Activated CD4-positive, alpha-beta T cell treated with anti-CD3 and anti-CD28 coated beads for 24 hours (primary cell): Measurements from ENCODE around the gene SF3B2.
"Not testable (repeated sequence)": the region's sequence is repeated elsewhere in the genome, so short reads cannot be mapped to it uniquely, and the experiment has no call there.

Source experiments
- DNase-seq, 2 donors: peaks; one replicate each; pipeline ENCODE4 v3.0.0-alpha.2; 2020; ENCODE audit warnings: low read depth in 2 of 2

SF3B2 gene

DNA sequence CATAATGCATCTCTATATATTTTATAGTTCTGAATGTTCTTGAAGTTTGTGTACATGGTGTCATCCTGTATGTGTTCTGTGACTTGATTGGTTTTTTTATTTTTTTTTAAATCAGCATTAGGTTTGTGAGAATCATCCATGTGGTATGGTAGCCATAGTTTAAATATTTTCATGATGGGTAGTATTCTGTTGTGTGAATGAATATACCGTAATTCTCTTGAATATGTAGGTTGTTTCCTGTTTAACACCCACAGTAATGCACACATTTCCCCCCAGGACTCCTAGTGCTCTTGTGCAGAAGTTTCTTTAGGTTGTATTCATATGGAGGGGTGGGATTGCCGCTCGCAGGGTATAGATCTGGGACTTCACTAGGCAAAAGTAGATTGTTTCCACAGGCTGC lies 19.9 kb downstream of the SF3B2 start:
- DNase-seq, result no peak

DNA sequence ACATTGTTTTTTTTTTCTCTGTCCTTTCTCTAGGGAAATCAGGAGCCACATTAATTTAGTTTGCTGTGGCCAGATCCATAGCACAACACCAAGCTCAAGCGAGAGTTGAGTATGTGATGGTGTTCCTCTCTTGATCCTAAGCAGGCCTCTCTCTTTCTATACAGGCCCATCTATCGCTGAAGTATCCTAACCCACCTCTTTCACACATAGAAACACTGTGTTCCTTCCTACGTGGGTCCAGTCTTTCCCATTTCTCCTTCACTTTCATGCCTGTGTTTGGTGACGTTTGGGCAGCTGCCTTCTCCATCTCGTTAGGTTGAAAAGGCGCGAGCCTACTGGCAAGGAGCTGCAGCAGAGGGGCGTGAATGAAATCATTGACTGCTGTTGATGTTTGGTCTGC lies 20.4 kb downstream of the SF3B2 start:
- no peak for DNase-seq

- DNase-seq, result no peak
Observed at GRCh38 chr11:66073669-66074068, 21.5 kb downstream of the SF3B2 start.

- no peak for DNase-seq
Observed at GRCh38 chr11:66075273-66075672, 23.1 kb downstream of the SF3B2 start.

- no peak for DNase-seq
Observed at GRCh38 chr11:66076561-66076960, 24.4 kb downstream of the SF3B2 start.

DNA sequence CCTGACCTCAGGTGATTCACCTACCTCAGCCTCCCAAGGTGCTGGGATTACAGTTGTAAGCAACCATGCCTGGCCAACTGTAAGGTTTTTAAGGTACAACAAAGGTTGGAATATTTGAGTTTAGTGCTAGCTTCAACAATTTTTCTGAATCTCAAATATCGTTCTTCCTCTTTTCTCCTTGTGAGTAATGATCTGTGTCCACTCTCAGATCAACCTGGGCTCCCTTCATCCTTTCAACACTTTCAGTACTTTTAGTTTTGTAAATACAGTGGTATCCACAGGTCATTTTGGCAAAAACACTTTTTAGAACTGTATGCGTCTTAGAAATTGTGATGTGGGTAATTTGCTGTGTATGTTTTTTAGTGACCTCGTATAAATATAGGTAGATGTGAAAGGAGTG lies 25.8 kb downstream of the SF3B2 start:
- DNase-seq, result no peak

DNA sequence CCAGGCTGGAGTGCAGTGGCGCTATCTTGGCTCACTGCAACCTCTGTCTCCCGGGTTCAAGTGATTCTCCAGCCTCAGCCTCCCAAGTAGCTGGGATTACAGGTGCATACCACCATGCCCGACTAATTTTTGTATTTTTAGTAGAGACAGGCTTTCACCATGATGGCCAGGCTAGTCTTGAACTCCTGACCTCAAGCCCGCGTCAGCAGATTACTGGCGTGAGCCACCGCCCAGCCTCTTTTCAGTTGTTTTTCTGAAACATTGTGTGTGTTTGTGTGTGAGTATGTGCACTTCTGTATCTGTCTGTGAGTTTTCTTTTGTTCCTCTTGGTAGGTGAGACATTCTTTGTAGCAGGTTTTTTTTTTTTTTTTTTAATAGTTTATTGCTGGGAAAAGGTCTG lies 26.8 kb downstream of the SF3B2 start:
- DNase-seq, result not testable (repeated sequence)

- DNase-seq, result peak; percentile 49 to 57
Observed at GRCh38 chr11:66080055-66080817, 28.1 kb downstream of the SF3B2 start.

GRCh38 chr11:66081505-66081904 lies 29.3 kb downstream of the SF3B2 start:
- DNase-seq, result peak; percentile 33 to 41

GRCh38 chr11:66082946-66083698 lies 31.0 kb downstream of the SF3B2 start:
- DNase-seq, result no peak

- no peak for DNase-seq
Observed at GRCh38 chr11:66083767-66084166, 31.6 kb downstream of the SF3B2 start.

DNA sequence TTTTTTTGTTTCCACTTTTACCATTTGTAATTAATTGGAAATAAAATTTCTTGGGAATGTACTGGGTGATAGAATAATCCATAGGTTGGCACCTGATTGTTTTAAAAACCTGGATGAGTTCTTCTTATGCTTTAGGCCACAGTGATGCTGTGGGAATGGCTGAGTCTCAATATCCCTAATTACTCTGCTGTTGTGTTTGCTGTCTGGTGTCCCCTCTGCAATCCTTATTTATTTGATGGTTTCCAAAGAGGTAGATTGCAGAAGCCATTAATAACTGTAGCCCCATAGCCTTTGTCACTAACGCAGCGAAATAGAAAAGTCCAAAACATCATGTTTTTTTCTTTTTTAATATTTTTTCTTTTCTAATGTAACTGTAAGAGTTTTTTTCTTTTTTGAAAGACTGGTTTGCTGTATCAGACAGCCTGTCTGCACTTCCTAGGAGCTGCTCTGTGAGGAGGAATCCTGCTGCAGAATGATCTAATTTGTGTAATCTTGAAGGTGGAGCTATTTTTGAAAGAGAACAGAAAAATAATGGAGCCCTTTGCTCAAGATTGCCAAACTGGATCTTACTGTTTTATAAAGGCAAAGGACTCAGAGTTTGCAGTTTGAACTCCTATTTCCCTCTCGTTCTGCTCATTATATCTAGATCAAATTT lies 32.8 kb downstream of the SF3B2 start:
- DNase-seq, result no peak

GRCh38 chr11:66087148-66087908 lies 35.2 kb downstream of the SF3B2 start:
- no peak for DNase-seq

DNA sequence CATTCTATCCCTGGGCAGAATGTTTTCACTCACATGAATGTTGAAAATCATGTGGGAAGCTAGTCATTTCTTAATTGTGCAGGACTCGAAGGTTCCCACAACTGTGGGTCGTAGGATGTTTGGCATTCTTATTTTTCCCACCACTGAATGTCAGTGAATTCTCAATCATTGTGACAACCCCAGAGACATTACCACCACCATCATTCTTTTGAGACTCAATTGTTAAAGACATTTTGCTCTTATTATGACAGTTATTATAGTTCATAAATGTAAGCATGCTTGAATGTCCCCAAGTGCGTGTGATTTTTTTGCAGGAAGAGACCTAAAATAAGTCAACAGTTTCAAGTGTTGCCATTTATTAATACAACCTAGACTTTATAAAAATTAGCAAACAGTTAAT lies 36.9 kb downstream of the SF3B2 start:
- no peak for DNase-seq

GRCh38 chr11:66090288-66090687 lies 38.1 kb downstream of the SF3B2 start:
- no peak for DNase-seq

DNA sequence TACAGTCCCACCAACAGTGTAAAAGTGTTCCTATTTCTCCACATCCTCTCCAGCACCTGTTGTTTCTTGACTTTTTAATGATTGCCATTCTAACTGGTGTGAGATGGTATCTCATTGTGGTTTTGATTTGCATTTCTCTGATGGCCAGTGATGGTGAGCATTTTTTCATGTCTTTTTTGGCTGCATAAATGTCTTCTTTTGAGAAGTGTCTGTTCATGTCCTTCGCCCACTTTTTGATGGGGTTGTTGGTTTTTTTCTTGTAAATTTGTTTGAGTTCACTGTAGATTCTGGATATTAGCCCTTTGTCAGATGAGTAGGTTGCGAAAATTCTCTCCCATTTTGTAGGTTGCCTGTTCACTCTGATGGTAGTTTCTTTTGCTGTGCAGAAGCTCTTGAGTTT lies 40.0 kb downstream of the SF3B2 start:
- DNase-seq, result not testable (repeated sequence)

GRCh38 chr11:66099746-66100145 lies 47.6 kb downstream of the SF3B2 start:
- not testable (repeated sequence) for DNase-seq

DNA sequence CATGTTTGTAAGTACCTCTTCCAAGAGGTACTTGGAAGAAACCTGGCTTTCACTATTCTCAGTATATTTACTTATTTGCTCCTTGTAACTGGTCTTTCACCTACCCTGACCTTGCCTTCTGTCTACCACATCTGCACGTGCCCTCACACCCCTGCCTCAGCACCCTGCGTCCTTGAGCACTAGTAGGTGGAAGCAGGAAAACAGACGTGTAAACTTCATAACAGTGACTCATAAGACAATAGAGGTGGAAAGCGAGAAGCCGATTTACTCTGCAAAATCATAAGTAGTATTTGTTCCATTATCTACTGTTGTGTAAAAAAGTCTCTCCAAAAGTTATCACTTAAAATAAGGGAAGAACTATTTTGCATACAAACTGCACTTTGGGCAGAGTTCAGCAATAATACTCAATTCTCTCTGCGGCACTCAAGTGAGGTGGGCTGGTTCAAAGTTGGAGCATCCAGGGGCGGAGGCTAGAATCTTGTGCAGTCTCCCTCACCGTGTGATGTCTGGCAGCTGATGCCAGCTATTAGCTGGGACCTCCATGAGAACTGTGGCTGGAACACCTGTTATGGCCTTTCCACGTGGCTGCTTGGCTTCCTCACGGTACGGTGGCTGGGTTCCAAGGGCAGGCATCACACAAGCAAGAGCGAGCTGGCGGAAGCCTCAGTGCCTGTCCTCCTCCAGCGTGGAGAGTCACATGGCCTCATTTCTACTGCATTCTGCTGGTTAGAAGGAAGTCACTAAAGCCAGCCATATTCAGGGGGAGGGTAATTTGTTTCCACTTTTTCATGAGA lies 48.3 kb downstream of the SF3B2 start:
- peak; percentile 29 to 32 for DNase-seq

GRCh38 chr11:66101066-66101464 lies 48.9 kb downstream of the SF3B2 start:
- no peak for DNase-seq

DNA sequence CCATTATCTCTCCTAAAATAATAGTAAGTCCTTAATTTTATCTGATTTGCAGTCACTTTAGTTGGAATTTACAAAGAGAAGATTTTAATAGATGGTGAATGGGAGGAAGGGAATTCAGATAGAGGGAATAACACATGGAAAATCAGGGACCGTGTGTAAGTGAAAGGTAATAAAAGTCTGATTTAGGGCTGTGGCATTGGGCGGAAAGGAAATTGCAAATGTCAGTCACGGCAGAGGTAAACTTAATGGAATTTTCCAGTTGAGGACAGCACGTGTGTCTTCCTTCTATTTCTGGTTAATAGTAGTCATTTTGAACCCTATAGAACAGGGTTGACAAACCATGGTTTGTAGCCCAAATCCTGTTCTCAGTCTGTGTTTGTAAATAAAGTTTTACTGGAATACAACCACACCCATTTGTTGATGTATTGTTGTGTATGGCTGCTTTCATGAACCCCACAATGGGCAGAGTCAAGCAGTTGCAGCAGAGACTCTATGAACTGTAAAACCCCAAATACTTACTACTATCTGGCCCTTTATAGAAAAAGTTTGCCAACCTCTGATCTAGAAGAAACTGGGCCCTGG lies 52.0 kb downstream of the SF3B2 start:
- DNase-seq, result no peak
